Activated T-helper 17 cell treated with anti-CD3 and anti-CD28 coated beads, Interleukin-2, amount 50 U/mL, for 72 hours (primary cell): Measurements from ENCODE around the gene ZIC5. TPM values are rescaled to one million over a fixed set of nuclear protein-coding genes. Genes with fewer than 3 reads are reported as not detected.

ENCODE experiments used
- ATAC-seq: fragments of 150-1000 bp; cut with Tn5 transposase; replicated peaks from 2 replicates; pipeline ENCODE4 v1.10.0; 2021; ENCODE audit warnings: mild to moderate bottlenecking, moderate library complexity
- H3K27ac Mint-ChIP-seq: one replicate; pipeline ENCODE4 v1.8.0; 2022; ENCODE audit warnings: mixed read lengths
- H3K27me3 Mint-ChIP-seq: one replicate; pipeline ENCODE4 v1.8.0; 2022; ENCODE audit warnings: mixed read lengths
- H3K36me3 Mint-ChIP-seq: one replicate; pipeline ENCODE4 v1.8.0; 2022; ENCODE audit warnings: low read depth, mild to moderate bottlenecking, mixed read lengths
- H3K4me1 Mint-ChIP-seq: one replicate; pipeline ENCODE4 v1.8.0; 2022; ENCODE audit warnings: mixed read lengths
- H3K4me3 Mint-ChIP-seq: one replicate; pipeline ENCODE4 v1.8.0; 2022; ENCODE audit warnings: mild to moderate bottlenecking, mixed read lengths
- H3K9me3 Mint-ChIP-seq: one replicate; pipeline ENCODE4 v1.8.0; 2022; ENCODE audit warnings: mixed read lengths
- total RNA-seq, 2 donors: library from RNA; stranded (reverse); gene quantifications; one replicate each; pipeline ENCODE4 v1.2.3, GENCODE V29; 2022

ZIC5 gene
- total RNA-seq, 2 donors from 2014 or later, result 0.04 TPM; not detected in 1

GRCh38 chr13:99982731-99983498 is 11.3 kb upstream of the ZIC5 start:
- H3K36me3 Mint-ChIP-seq, result peaks cover 27% of the 10 kb centered on the region
- H3K4me1 Mint-ChIP-seq, result peaks cover 5% of the 10 kb centered on the region
- peak overlapping the region; percentile 19 for H3K4me3 Mint-ChIP-seq
- H3K27me3 Mint-ChIP-seq, result peaks cover 38% of the 10 kb centered on the region
- no peak for ATAC-seq
- no peak overlapping the region for H3K27ac Mint-ChIP-seq
- no peaks in the 10 kb centered on the region for H3K9me3 Mint-ChIP-seq

DNA sequence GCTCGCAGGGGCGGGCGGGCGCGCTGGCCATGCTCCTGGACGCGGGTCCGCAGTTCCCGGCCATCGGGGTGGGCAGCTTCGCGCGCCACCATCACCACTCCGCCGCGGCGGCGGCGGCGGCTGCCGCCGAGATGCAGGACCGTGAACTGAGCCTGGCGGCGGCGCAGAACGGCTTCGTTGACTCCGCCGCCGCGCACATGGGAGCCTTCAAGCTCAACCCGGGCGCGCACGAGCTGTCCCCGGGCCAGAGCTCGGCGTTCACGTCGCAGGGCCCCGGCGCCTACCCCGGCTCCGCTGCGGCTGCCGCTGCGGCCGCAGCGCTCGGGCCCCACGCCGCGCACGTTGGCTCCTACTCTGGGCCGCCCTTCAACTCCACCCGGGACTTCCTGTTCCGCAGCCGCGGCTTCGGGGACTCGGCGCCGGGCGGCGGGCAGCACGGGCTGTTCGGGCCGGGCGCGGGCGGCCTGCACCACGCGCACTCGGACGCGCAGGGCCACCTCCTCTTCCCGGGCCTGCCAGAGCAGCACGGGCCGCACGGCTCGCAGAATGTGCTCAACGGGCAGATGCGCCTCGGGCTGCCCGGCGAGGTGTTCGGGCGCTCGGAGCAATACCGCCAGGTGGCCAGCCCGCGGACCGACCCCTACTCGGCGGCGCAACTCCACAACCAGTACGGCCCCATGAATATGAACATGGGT is 10.6 kb upstream of the ZIC5 start:
- H3K4me3 Mint-ChIP-seq, result no peak overlapping the region
- peak; percentile 7 for ATAC-seq
- H3K9me3 Mint-ChIP-seq, result peaks cover 3% of the 10 kb centered on the region
- H3K4me1 Mint-ChIP-seq, result peaks cover 5% of the 10 kb centered on the region
- peaks cover 37% of the 10 kb centered on the region for H3K27me3 Mint-ChIP-seq
- H3K27ac Mint-ChIP-seq, result no peak overlapping the region
- peaks cover 27% of the 10 kb centered on the region for H3K36me3 Mint-ChIP-seq

- ATAC-seq, result no peak
Measured at GRCh38 chr13:99981735-99982035, 10.1 kb upstream of the ZIC5 start, which contains the start of gene ZIC2. ZIC2 (plus strand) TSS chr13:99981784; CDS start chr13:99982065, 281 bp downstream.

DNA sequence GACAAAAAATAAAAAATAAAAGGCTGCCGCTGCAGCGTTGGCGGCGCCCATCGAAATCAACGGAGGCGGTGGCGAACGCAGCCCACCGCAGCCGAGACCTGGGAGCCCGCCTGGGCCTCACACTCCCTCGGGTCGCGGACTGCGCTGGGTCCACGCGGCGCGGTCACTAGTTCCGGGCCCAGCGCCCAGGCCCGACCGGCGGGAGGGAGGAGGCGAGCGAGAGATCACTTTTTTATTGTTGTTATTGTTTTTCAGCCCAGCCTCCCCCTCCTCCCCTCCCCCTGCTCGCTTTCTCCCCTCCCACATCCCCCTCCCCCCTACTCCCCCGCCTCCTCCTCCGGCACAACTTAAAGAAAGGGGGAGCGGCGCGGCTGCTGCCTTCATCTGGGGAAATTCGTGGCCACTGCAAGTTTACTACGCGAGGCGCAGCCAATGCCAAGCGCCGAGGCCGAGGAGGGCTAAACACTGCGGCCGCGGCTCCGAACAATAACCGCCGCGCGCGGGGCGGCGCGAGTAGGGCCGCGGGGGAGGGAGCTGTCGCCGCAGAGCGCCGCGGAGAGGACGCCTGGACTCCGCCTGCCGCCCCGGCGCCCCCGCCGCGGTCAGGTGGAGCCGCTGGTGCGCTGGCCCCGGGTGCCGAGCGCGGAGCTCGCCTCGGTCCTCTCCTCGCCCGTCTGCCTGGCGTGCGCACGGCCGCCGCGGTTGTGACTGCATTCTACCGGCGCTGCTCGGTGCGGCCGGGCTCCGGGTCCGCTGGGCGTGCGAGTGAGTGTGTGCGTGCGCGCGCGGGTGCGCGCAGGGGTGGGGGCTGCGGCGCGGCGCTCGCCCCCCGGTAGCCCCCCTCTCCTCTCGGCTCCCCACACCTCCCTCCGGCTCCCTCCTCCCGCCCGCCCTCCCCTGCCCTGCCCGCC is 9.5 kb upstream of the ZIC5 start:
- peaks cover 3% of the 10 kb centered on the region for H3K9me3 Mint-ChIP-seq
- peaks cover 3% of the 10 kb centered on the region for H3K4me1 Mint-ChIP-seq
- H3K27me3 Mint-ChIP-seq, result peaks cover 38% of the 10 kb centered on the region
- peak; percentile 38 for ATAC-seq
- no peak overlapping the region for H3K27ac Mint-ChIP-seq
- H3K36me3 Mint-ChIP-seq, result peaks cover 19% of the 10 kb centered on the region
- peak overlapping the region; percentile 11 for H3K4me3 Mint-ChIP-seq

More at GRCh38 chr13:99981735-99982035, 10.1 kb upstream of the ZIC5 start, which contains the start of gene ZIC2:
- H3K27ac Mint-ChIP-seq, result no peak within 1 kb of the TSS
- H3K4me1 Mint-ChIP-seq, result peaks cover 5% of the 10 kb centered on the region
- H3K4me3 Mint-ChIP-seq, result peak within 1 kb of the TSS; percentile 11
- H3K36me3 Mint-ChIP-seq, result peaks cover 25% of the 10 kb centered on the region
- H3K9me3 Mint-ChIP-seq, result peaks cover 3% of the 10 kb centered on the region
- peaks cover 38% of the 10 kb centered on the region for H3K27me3 Mint-ChIP-seq

DNA sequence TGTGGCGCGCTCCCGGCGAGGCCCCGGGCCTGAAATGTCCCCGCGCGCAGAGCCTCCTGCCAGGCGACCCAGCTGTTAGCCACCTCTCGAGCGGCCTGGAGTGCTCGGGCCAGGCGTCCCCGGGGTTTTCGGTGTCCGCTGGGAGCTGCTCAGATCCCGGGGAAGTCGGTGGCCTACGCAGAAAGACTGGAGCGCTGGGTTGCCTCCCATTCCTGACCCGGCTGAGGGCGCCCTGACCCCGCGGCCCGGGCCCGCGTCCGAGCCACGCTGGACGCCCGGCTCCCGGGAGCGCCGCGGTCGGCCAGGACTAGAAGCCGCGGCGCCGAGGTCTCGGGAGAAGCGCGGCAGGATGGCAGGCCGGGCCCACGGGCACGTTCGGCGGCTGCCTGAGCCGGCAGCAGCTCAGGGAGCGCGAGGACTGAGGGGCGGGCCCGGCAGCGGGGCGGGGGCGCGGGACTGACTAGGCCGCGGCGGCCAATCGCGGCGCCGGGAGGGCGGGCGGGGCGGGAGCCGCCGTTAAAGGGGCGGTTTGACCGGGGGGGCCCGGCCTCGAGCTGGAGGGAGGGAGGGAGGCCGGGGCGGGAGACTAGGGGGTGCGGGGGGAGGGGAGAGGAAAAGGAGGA is 8.7 kb upstream of the ZIC5 start:
- ATAC-seq, result peak; percentile 74
- no peak overlapping the region for H3K4me3 Mint-ChIP-seq
- H3K4me1 Mint-ChIP-seq, result no peaks in the 10 kb centered on the region
- H3K27me3 Mint-ChIP-seq, result peaks cover 38% of the 10 kb centered on the region
- no peak overlapping the region for H3K27ac Mint-ChIP-seq
- H3K9me3 Mint-ChIP-seq, result peaks cover 3% of the 10 kb centered on the region
- peaks cover 15% of the 10 kb centered on the region for H3K36me3 Mint-ChIP-seq

- Mint-ChIP-seq H3K4me1 (no peaks in the 10 kb centered on the region), H3K27ac (no peak overlapping the region), H3K27me3 (peaks cover 43% of the 10 kb centered on the region), H3K36me3 (peaks cover 13% of the 10 kb centered on the region), H3K4me3 (no peak overlapping the region), H3K9me3 (peaks cover 3% of the 10 kb centered on the region)
- no peak for ATAC-seq
Measured at GRCh38 chr13:99979453-99980200, 8.1 kb upstream of the ZIC5 start.

GRCh38 chr13:99978799-99979452 is 7.4 kb upstream of the ZIC5 start:
- H3K27ac Mint-ChIP-seq, result no peak overlapping the region
- peaks cover 7% of the 10 kb centered on the region for H3K36me3 Mint-ChIP-seq
- no peaks in the 10 kb centered on the region for H3K4me1 Mint-ChIP-seq
- no peak overlapping the region for H3K4me3 Mint-ChIP-seq
- ATAC-seq, result no peak
- H3K9me3 Mint-ChIP-seq, result peaks cover 3% of the 10 kb centered on the region
- peaks cover 43% of the 10 kb centered on the region for H3K27me3 Mint-ChIP-seq

DNA sequence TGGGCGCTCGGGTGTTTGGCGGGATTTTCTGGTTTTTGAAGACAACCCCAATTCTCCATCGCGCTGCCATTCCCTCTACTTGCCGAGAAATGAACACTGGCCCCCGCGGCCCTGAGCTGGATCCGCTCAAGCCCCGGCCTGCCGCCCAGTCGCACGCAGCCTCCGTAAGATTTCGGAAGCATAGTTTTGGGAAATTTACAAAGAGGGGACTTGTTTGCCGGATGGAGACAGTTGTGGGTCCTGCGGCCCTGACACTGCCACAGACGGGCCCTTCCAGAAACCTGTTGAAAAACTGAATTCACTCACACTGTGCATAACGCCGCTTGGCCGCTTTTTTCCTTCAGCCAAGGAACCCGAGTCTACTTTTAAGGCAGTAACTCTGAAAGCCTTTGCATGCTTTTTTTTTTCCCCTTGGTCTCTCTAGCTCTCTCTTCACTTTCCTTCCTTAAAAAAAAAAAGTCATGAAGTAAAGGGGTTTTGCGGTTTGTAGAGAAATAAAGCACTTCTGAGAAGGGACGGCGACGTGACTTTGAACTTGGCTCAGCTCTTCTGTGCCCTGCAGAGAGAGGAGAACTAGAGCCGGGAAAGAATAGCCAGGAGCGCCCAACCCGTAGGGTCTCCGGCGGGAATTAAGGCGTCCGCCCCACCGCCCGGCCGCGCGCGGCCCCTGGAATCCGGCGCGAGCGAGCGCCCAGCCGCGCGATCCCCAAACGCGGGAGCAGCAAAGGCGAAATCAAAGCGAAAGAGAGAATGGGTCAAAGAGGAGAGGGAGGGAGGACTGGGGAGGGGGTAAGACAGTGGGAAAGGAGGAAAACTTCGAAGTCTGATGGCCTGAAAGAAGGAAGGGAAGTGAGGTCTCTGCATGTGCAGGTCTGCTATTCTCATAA is 6.6 kb upstream of the ZIC5 start:
- H3K27me3 Mint-ChIP-seq, result peaks cover 50% of the 10 kb centered on the region
- no peak overlapping the region for H3K27ac Mint-ChIP-seq
- peaks cover 3% of the 10 kb centered on the region for H3K9me3 Mint-ChIP-seq
- H3K4me3 Mint-ChIP-seq, result no peak overlapping the region
- H3K36me3 Mint-ChIP-seq, result peaks cover 9% of the 10 kb centered on the region
- H3K4me1 Mint-ChIP-seq, result no peaks in the 10 kb centered on the region
- no peak for ATAC-seq

- no peak for ATAC-seq
- peaks cover 55% of the 10 kb centered on the region for H3K27me3 Mint-ChIP-seq
- no peak overlapping the region for H3K4me3 Mint-ChIP-seq
- peaks cover 13% of the 10 kb centered on the region for H3K36me3 Mint-ChIP-seq
- H3K4me1 Mint-ChIP-seq, result no peaks in the 10 kb centered on the region
- H3K9me3 Mint-ChIP-seq, result peaks cover 3% of the 10 kb centered on the region
- no peak overlapping the region for H3K27ac Mint-ChIP-seq
Measured at GRCh38 chr13:99977334-99977911, 5.9 kb upstream of the ZIC5 start.

DNA sequence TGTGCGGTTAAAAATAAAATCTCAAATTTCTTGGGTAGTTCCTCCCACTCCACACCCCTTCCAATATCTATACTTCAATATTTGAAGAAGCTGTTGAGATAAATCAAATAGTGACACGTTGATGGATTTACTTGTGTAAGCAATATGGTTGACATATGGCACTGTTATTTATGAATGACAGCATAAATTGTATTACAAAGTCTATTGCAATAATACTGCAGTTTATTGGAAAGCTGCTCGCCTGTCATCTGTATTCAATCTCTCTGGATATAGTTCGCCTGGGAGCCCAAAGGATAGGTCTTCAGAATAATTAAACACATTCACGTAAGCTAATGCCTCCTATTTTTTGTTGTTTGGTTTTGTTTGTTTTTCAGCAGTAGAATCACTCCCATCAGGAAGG is 5.0 kb upstream of the ZIC5 start:
- peaks cover 3% of the 10 kb centered on the region for H3K9me3 Mint-ChIP-seq
- ATAC-seq, result no peak
- no peak overlapping the region for H3K27ac Mint-ChIP-seq
- no peaks in the 10 kb centered on the region for H3K4me1 Mint-ChIP-seq
- peaks cover 19% of the 10 kb centered on the region for H3K36me3 Mint-ChIP-seq
- H3K4me3 Mint-ChIP-seq, result no peak overlapping the region
- H3K27me3 Mint-ChIP-seq, result peaks cover 60% of the 10 kb centered on the region

- Mint-ChIP-seq H3K4me3 (no peak overlapping the region), H3K36me3 (peaks cover 19% of the 10 kb centered on the region), H3K27ac (no peak overlapping the region), H3K4me1 (no peaks in the 10 kb centered on the region), H3K9me3 (peaks cover 3% of the 10 kb centered on the region), H3K27me3 (peaks cover 60% of the 10 kb centered on the region)
- ATAC-seq, result no peak
Measured at GRCh38 chr13:99975626-99976025, 4.1 kb upstream of the ZIC5 start.

DNA sequence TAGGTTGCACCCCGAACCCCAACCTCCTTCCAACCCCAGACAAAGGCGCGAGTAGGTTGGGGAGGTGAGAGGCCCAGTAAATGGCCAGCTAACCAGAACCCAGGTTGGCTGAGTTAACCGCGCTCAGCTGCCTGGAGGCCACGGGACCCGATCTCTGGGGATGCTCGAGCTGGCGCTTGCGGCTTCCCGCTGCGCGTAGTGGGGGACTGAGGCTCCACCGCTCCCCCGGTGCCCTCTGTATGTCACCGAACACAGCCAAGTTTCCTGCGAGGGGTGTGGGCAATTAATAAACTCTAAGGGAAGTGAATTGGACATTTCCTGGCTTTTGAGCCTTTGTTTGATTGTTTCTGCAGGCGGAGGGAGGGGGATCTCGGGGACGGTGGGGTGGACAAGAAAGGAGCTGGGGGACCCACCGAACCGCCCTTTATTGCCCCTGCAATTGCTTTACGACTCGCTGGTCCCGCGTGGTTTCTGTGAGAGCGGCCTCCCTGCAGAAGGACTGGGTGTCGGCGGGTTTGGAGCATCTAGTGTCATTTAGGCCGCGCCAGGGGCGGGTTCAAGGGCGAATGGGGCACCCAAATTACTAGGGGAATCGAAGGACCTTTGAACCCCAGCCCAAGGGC is 3.5 kb upstream of the ZIC5 start:
- H3K4me1 Mint-ChIP-seq, result peaks cover under 1% of the 10 kb centered on the region
- H3K9me3 Mint-ChIP-seq, result peaks cover 3% of the 10 kb centered on the region
- no peak overlapping the region for H3K4me3 Mint-ChIP-seq
- ATAC-seq, result no peak
- H3K27ac Mint-ChIP-seq, result no peak overlapping the region
- H3K27me3 Mint-ChIP-seq, result peaks cover 62% of the 10 kb centered on the region
- peaks cover 21% of the 10 kb centered on the region for H3K36me3 Mint-ChIP-seq
